ENCODE results near the gene IL17D.
"Not testable (repeated sequence)": the region's sequence is repeated elsewhere in the genome, so short reads cannot be mapped to it uniquely, and the experiment has no call there.

The IL17D gene

GRCh38 chr13:20740021-20740420 lies 36.5 kb downstream of the IL17D start:
- Histone ChIP-seq H3K4me2 (ENCODE audit: insufficient read depth, low read length) (no peak overlapping the region), H2AFZ (ENCODE audit: low read depth, low read length) (no peak overlapping the region), H3K4me1 (ENCODE audit: insufficient read depth, low read length) (no peaks in the 10 kb centered on the region), H3K9me3 (ENCODE audit: insufficient read depth, low read length, severe bottlenecking) (no peaks in the 10 kb centered on the region), H4K20me1 (ENCODE audit: insufficient read depth, low read length) (no peaks in the 10 kb centered on the region), H3K27ac (ENCODE audit: low read length) (no peak overlapping the region), H3K27me3 (ENCODE audit: insufficient read depth, low read length, poor library complexity) (no peaks in the 10 kb centered on the region), H3K9ac (ENCODE audit: low read depth, low read length) (no peak overlapping the region), H3K36me3 (ENCODE audit: insufficient read depth, low read length) (no peaks in the 10 kb centered on the region; the same call in 1 of the 2 replicates), H3K4me3 (ENCODE audit: low read depth in 1 of 2, low read length in 2 of 2) (no peak overlapping the region), H3K79me2 (ENCODE audit: insufficient read depth, low read length) (no peaks in the 10 kb centered on the region)
- ATAC-seq (ENCODE audit: insufficient read depth, low read depth) (no peak), DNase-seq (no peak)
- TF ChIP-seq CTCF (IDR thresholded peaks at IDR 0.05; ENCODE audit: borderline replicate concordance, extremely low read depth, low read length, poor library complexity, severe bottlenecking) (no peak), EZH2 (IDR thresholded peaks at IDR 0.05; ENCODE audit: borderline replicate concordance, low read depth, low read length, severe bottlenecking) (no peak)

DNA sequence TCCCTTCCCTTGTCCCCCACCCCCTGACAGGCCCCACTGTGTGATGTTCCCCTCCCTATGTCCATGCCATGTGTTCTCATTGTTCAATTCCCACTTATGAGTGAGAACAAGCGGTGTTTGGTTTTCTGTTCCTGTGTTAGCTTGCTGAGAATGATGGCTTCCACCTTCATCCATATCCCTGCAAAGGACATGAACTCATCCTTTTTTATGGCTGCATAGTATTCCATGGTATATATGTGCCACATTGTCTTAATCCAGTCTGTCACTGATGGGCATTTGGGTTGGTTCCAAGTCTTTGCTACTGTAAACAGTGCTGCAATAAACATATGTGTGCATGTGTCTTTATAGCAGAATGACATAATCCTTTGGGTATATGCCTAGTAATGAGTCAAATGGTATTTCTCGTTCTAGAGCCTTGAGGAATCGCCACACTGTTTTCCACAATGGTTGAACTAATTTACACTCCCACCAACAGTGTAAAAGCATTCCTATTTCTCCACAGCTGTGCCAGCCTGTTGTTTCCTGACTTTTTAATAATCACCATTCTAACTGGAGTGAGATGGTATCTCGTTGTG lies 40.4 kb downstream of the IL17D start:
- not testable (repeated sequence) for ATAC-seq (ENCODE audit: insufficient read depth, low read depth); H3K4me3 ChIP-seq (ENCODE audit: low read depth in 1 of 2, low read length in 2 of 2); H3K4me1 ChIP-seq (ENCODE audit: insufficient read depth, low read length); H3K4me2 ChIP-seq (ENCODE audit: insufficient read depth, low read length); H4K20me1 ChIP-seq (ENCODE audit: insufficient read depth, low read length); H3K9ac ChIP-seq (ENCODE audit: low read depth, low read length); H3K79me2 ChIP-seq (ENCODE audit: insufficient read depth, low read length); H3K27ac ChIP-seq (ENCODE audit: low read length); DNase-seq; H3K36me3 ChIP-seq (ENCODE audit: insufficient read depth, low read length); H3K27me3 ChIP-seq (ENCODE audit: insufficient read depth, low read length, poor library complexity); H3K9me3 ChIP-seq (ENCODE audit: insufficient read depth, low read length, severe bottlenecking); H2AFZ ChIP-seq (ENCODE audit: low read depth, low read length)

DNA sequence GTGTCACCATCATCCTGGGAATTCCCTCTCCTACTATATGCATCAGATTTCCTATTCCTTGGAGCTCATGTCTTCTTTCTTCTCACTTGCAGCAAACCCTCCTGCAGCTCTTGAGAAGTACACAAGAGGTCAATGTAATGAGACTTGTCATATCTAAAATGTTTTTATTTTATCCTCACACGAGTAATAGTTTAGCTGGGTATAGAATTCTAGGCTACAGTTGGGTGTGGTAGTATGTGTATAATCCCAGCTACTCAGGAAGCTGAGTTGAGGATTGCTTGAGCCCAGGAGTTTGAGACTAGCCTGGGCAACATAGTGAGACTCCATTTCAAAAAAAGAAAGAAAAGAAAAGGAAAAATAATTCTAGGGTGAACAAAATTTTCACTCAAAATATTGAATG lies 45.9 kb downstream of the IL17D start:
- H3K79me2 ChIP-seq (ENCODE audit: insufficient read depth, low read length) = no peaks in the 10 kb centered on the region
- DNase-seq = no peak
- no peak overlapping the region for H3K4me2 ChIP-seq (ENCODE audit: insufficient read depth, low read length)
- peaks cover 29% of the 10 kb centered on the region for H3K9me3 ChIP-seq (ENCODE audit: insufficient read depth, low read length, severe bottlenecking)
- TF ChIP-seq CTCF (IDR thresholded peaks at IDR 0.05; ENCODE audit: borderline replicate concordance, extremely low read depth, low read length, poor library complexity, severe bottlenecking) (no peak), EZH2 (IDR thresholded peaks at IDR 0.05; ENCODE audit: borderline replicate concordance, low read depth, low read length, severe bottlenecking) (no peak)
- H3K27ac ChIP-seq (ENCODE audit: low read length) = no peak overlapping the region
- H3K4me3 ChIP-seq (ENCODE audit: low read depth in 1 of 2, low read length in 2 of 2) = no peak overlapping the region
- H4K20me1 ChIP-seq (ENCODE audit: insufficient read depth, low read length) = no peaks in the 10 kb centered on the region
- H2AFZ ChIP-seq (ENCODE audit: low read depth, low read length) = no peak overlapping the region
- no peak overlapping the region for H3K9ac ChIP-seq (ENCODE audit: low read depth, low read length)
- H3K27me3 ChIP-seq (ENCODE audit: insufficient read depth, low read length, poor library complexity) = no peaks in the 10 kb centered on the region
- H3K36me3 ChIP-seq (ENCODE audit: insufficient read depth, low read length) = no peaks in the 10 kb centered on the region; the same call in 1 of the 2 replicates
- no peak for ATAC-seq (ENCODE audit: insufficient read depth, low read depth)
- no peaks in the 10 kb centered on the region for H3K4me1 ChIP-seq (ENCODE audit: insufficient read depth, low read length)

DNA sequence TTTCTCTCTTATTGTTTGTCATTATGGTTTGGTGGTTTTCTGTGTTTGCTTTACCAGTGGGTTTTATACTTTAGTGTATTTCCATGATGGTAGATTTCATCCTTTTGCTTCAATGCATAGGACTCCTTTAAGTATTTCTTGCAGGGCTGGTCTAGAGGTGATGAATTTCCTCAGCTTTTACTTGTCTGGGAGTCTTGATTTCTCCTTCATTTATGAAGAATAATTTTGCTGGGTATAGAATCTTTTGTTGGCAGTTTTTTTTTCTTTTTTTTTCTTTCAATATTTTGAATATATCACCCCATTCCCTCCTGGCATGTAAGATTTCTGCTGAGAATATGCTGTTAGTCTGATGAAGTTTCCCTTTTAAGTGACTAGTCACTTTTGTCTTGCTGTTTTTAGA lies 50.5 kb downstream of the IL17D start:
- Histone ChIP-seq H4K20me1 (ENCODE audit: insufficient read depth, low read length) (no peaks in the 10 kb centered on the region), H3K36me3 (ENCODE audit: insufficient read depth, low read length) (peaks cover 19% of the 10 kb centered on the region), H3K4me1 (ENCODE audit: insufficient read depth, low read length) (no peaks in the 10 kb centered on the region), H3K79me2 (ENCODE audit: insufficient read depth, low read length) (no peaks in the 10 kb centered on the region), H3K27me3 (ENCODE audit: insufficient read depth, low read length, poor library complexity) (no peaks in the 10 kb centered on the region), H2AFZ (ENCODE audit: low read depth, low read length) (no peak overlapping the region), H3K9ac (ENCODE audit: low read depth, low read length) (no peak overlapping the region), H3K4me2 (ENCODE audit: insufficient read depth, low read length) (no peak overlapping the region), H3K9me3 (ENCODE audit: insufficient read depth, low read length, severe bottlenecking) (peaks cover 38% of the 10 kb centered on the region), H3K4me3 (ENCODE audit: low read depth in 1 of 2, low read length in 2 of 2) (no peak overlapping the region), H3K27ac (ENCODE audit: low read length) (no peak overlapping the region)
- DNase-seq (no peak), ATAC-seq (ENCODE audit: insufficient read depth, low read depth) (no peak)
- no peak for TF ChIP-seq EZH2 (IDR thresholded peaks at IDR 0.05; ENCODE audit: borderline replicate concordance, low read depth, low read length, severe bottlenecking)
- no peak for TF ChIP-seq CTCF (IDR thresholded peaks at IDR 0.05; ENCODE audit: borderline replicate concordance, extremely low read depth, low read length, poor library complexity, severe bottlenecking)

All from DND-41 (cell line).